UCSD-AML1 (cell line): ENCODE measurements around the gene WDFY4.

ENCODE experiments used
- DNase-seq: peaks from one replicate; lab custom pipeline; 2025; ENCODE audit not compliant: unreplicated experiment; lab: John Stamatoyannopoulos, UW

The WDFY4 gene

DNA sequence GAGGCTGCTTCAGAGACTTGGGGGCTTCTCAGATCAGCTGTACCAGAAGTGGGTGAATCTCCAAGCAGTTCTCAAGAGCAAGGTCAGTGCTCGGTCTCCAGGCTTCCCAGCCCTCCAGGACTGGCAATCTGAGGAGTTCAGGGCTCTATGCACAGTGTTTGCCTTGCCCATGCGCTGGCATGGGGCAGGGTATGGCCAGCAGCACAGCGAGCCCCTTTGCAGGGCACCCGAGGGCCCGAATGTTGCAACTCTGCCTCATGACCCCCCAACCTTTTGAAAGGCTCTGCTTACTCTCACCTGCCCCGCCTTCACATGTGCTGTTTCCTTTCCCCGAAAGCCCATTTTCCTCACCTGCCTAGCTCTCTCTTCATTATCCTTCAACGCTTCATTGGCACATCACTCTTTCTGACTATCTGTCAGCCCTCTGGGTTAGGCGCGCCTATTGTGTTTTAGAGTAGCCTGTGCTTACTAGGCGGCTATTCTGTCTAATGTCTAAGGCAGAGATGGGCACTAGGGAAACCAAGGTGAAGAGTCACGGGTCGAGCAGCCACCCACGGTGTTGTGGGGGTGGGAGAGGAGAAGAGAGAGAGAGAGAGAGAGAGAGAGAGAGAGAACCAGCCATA lies 83.6 kb downstream of the WDFY4 start:
- DNase-seq: no peak

DNA sequence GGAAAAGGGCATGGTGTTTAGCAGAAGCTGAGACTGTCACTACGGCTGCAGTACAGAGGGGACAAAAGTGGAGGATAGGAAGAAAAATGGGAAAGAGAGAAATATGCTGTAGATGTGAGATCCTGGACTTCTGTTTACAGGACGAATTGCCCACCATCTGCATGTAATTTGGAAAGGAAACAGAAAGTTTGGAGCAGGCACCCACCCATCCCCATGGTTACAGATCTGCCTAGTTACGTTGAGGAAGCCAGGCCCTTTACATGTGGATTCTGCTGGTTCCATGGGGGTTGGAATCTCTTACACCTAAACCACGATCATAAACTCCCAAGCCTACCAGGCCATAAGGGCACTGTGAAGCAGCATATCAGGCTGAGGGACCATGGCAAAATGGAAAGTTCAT lies 84.3 kb downstream of the WDFY4 start:
- no peak for DNase-seq

DNA sequence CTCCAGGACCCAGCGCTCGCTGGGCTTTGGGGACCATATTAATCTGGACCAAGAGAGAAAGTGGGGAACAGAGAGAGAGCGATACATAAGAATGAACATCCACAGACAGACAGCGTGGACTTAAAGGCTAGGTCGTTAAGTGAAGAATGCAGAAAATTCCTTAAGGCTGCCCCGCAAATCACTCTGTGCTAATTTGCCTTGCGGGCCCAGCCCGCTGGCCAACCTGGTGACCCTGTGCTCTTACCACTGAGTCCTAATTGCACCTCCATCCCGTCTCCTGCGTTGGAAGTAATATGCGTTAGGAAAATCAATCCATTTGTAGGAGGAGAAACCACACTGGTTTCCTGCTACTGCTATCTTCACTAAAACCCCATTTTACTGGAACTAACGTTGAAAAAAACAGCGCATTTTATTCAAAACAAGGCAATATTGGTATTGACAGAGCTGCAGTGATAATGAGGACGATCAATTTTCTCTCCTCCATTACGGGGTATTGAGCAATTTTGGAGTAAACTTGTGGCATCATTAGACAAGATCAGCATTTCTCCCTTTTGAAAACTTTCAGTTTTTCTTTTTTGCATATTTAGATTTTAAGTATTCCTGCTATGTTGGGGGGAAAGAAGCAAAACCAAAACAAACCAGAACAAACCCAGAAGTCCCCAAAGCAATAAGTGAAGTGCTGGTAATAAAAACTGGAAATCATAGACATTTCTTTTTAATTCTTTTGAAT lies 85.2 kb downstream of the WDFY4 start:
- DNase-seq: no peak

DNA sequence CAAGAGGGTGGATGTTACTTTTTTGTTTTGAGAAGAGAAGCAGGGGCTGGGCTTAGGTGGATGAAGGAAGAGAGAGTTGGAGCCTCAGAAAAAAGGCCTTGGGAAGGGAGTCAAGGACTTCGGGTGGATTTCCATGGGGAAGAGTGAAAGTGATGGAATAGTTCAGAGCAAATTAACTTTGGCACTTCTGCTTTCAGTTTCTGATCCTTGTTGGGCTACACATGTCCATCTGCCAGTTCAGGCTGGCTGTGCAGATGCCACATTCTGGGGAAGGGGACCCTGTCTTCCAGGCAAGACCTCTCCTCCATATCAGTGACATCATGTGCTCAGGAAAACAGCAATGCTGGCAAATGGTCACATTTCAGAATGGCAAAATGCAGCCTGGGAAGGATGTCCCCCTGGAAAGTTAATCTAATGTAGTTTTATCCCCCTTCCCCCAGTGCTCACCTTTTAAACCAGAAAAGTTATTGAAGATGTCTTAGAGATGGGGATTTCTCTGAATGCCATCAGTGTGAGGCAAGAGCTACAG lies 86.0 kb downstream of the WDFY4 start:
- DNase-seq: no peak

DNA sequence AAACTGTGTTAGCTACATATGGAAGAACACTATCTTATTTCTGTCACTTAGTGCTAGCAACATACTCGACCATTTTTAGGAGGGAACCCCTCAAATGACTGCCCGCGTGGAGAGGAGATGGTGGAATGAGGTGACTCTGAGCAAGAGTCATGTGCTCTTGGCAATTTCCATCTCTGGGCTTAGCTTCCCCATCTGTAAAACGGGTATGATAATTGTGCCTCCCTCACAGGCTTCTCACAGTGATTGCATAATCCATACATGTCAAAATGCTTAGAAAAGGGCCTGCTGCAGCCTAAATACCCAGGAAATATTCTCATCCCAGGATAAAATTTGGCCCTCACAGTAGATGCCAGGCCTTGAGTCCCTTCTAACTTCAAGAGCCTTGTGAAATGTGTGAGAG lies 86.6 kb downstream of the WDFY4 start:
- DNase-seq: no peak

DNA sequence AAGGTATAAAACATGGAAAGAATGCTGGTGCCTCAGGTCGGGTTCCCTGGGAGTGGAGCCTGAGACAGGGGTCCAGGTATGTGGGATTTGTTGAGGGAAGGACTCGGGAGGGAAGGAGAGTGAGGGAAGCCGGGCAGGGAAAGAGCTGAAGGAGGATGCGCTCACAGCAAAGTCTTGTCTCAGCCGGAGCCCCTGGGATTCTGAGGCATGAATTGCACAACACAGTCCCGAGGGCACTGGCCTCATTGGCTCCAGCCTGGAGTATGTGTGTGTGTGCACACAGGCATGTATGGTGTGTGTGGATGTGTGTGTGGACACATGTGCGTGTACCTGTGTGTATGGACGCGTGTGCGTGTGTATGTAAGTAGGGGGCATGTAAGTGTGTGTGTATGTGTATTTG lies 87.4 kb downstream of the WDFY4 start:
- DNase-seq: no peak

DNA sequence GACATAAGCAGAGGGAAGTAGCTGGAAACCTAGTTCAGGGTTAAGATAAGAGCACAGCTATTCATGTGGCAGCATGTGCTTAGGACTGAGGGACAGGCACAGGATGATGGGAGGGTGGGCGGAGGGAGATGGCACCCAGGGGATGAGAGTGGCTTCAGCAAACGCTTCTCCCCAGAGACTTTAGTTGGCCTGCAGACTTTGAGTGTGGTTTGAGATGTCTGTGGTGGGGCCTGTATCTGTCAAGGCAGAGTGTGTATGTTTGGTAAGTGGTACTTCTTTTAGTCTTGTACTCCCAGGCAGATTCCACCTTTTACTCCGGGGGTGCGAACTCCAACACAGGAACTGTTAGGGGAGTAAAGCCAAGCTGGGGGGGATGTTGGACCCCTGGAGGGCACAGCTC lies 88.9 kb downstream of the WDFY4 start:
- no peak for DNase-seq

DNA sequence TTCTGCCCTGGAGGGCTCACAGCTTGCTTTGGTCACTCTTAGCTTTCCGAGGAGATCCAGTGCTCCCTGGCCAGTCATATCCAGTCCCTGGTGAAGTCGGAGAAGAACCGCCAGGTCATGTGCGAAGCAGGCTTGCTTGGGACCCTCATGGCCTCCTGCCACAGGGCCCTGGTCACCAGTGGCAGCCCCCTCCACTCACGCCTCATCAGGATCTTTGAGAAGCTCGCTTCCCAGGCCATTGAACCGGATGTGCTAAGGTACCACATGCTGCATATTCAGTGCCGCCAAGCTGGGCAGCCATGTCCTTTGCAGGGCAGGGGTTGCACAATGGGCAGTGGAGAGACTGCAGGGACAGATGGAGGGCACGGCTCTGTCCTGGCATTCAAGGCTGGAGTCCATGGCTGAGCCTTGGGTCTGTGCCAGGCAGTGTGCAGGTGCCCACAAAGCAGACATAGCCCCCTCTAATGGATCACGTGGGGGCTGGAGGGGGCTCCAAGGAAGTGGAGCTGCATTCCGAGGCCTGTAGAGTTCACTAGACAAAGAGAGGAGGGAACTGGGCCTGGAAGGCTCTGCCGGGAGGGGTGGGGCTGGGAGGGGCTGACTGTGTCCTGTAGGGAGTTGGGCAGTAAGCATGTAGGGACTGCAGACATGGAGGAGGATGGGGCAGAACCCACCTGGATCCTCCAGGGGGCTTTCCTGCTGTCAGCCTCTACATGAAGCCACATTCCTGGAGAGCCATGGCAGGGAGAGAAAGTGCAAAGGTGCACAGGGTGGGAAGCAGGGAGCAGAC lies 89.9 kb downstream of the WDFY4 start:
- DNase-seq: no peak

DNA sequence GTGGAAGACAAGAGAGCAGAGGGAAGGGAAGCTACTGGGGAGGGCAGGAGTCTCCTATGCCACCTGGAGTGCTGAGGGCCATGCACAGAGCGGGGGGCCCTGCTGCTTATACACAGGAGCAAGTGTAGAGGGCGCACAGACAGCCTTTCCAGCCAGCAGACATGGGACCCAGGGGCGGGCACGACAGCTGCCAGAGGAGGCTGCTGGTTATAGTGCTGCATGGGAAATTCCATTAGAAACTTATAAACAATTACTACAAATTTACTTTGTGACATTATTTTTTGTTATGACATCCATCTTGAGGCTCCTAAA lies 90.5 kb downstream of the WDFY4 start:
- DNase-seq: no peak

DNA sequence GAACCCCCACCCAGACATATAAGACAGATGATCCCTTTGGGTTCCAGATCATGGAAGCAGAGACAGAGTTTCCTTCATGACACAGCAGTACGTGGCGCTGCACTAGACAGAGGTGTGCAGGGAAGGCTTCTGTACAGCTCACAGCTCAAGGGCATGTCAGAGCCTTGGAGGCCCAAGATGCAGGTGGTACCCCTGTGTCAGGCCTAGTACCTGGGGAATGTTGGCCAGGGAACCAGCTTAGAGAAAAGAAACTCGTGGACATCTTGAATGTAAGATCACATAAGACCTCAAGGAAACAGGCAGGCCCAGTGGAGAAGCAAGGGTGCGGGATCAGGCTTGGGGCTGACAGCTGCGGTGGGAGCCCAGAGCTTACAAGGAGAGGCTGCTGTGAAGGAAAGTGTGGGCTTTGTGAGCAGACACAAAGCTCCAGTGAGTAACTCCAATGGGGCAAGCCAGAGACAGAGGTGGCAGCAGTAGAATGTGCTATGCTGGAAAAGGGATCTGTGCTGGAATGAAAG lies 91.4 kb downstream of the WDFY4 start:
- DNase-seq: no peak

DNA sequence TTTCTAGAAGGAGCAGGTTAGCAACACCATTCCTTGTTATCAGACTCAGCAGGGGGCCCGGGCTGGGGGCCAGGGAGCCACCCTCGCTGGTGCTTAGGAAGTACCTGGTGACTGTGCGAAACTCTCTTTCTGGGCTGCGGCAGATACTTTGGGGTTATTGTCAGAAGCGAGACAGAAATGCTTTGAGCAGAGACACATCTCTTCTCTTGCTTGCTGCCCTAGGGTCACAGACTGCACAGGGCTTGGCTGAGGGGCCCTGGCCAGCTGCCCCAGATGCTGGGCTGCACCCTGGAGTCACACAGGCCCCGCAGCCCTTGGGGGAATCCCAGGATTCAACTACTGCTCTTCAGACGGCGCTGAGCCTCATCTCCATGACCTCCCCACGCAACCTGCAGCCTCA lies 91.9 kb downstream of the WDFY4 start:
- DNase-seq: no peak

DNA sequence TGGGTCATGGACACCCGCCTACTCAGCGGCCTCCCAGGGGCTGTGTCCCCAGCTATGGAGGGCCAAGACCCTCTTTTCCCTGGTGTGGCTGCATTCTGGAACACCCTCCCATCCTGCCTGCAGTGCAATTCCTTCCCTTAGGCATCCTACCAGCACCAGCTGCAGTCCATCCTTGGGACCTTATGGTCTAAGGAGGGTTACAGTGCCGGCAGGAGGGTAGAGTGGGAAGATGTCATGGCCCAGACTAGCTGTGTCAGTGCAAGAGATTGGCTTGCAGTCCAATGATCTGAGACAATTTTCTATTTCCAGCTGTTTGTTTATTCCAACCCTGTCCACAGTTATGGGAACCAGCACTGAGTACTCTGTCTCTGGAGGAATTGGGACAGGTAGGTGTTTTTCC lies 92.4 kb downstream of the WDFY4 start:
- no peak for DNase-seq

DNA sequence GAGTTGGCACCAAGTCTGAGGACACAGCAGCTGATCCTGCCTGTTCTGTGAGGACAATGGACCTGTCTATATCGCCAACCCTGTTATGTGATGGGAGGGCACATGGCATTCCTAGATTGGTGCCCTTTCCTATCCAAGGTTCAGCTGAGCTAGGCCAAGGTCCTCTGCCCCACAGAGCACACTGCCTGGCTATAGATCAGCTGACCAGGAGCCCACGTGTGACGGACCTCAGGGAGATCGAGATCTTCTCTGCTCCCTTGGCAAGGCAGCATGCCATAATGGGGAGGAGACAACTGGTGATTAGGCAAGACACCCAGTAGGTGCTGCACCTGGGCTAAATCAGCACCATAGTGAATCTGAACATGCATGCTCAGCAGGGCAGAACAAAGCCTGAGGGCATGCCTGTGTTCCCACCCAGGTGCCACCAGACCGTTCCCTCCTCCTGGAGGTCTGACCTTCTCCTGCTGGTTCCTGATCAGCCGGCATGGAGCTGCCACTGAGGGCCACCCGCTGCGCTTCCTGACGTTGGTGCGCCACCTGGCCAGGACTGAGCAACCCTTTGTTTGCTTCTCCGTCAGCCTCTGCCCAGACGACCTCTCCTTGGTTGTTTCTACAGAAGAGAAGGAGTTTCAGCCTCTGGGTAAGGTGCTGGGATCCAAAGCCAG lies 93.7 kb downstream of the WDFY4 start:
- no peak for DNase-seq

DNA sequence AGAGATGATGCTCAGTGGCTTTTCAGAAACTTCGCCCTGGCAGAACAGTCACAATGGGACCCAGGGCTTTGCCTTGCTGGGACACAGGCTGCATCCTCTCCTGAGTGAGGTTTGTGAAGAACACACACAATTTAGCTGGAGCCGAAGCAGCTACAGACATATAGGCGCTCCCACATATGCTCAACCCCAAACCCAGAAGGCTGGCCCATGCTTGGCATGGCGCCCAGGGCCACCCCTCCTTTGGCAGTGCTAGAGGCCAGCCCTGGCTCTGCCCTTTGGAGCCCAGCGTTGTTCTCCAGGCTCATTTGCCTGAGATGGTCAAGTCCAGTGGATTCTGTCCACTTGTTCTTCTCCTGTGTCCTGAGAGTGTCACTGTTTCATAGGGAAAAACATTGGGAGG lies 94.4 kb downstream of the WDFY4 start:
- DNase-seq: no peak

DNA sequence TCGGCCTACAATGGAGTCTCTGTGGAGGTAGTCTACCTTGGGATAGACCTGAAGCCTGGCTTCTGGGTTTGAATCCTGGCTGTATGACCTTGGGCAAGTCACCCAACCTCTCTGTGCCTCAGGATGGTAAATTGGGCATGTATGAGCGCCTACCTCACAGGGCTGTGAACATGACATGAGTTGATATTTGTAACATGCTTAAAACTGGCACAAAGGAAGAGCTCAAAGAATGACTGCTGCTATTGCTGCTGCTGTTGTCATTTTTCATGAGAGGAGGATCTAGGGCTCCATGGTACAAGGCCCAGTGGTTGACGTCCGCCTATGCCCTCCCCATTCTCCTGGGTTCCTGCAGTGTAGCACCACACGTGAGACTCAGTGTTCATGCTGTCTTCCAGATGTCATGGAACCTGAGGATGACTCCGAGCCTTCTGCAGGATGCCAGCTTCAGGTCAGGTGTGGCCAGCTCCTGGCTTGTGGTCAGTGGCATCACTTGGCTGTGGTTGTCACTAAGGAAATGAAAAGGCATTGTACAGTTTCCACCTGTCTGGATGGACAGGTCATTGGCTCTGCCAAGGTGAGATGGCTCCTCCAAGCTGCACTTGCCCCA lies 95.0 kb downstream of the WDFY4 start:
- no peak for DNase-seq

DNA sequence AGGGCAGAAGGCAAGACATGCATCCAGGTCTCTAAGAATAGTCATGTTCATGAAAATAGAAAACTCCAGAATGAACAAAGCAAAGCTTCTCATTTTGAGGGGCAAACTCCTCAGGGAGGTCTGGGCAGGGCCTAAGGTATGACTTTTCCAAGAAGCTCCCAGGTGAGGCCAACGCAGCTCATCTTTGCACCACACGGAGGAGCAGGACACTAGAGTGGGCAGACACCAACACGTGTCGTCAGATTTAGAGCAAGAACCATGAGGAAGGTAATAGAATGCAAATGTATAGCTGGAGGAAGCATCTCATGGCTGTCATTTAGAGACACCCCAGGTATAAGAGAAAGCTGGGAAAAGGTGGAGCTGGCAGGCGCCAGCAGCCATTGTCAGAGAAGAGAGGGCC lies 95.7 kb downstream of the WDFY4 start:
- DNase-seq: no peak

DNA sequence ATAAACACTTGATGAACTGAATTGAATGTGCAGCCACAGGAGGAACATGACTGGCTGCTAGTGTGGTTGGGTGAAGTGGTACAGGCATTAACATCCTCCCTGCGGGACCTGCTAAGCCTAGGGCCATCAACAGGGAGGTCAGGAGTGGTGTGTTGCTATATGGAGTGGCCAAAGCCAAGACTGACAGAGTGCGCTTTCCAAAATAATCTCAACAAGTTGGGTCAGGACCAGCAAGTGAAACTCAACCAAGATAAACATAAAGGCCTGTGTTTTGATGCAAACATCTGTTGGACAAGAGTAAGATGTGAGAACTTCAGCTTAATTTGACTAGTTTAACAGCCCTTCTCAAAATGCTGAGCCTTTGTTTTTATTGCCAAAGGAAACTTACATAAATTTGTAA lies 97.7 kb downstream of the WDFY4 start:
- no peak for DNase-seq

DNA sequence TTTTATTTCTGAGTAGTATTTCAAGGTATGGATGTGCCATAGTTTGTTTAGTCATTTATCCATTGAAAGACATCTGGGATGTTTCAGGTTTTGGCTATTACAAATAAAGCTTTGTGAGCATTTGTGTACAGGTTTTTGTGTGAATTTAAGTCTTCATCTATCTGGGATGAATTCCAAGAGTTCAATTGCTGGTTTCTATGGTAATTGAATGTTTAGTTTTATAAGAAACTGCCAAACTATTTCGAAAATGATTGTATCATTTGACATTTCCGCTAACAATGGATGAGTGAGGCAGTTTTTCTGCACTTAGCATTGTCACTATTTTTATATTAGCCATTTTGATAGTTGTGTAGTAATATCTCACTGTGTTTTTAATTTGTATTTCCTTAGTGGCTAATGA lies 99.4 kb downstream of the WDFY4 start:
- DNase-seq: no peak

DNA sequence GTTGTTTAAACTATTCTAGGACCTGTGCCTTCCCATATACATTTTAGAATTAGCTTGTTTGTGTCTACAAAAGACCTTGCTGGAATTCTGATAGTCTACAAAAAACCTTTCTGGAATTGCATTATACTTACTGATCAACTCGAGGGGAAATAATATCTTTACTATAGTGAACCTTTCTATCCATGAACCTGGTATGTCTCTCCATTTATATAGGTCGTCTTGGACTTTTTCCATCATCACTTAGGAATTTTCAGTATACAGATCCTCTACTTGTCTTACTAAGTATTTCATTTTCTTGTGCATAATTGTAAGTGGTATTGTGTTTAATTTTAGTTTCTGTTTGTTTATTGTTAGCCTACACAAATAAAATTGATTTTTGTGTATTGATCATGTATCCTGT lies 101.1 kb downstream of the WDFY4 start:
- no peak for DNase-seq

DNA sequence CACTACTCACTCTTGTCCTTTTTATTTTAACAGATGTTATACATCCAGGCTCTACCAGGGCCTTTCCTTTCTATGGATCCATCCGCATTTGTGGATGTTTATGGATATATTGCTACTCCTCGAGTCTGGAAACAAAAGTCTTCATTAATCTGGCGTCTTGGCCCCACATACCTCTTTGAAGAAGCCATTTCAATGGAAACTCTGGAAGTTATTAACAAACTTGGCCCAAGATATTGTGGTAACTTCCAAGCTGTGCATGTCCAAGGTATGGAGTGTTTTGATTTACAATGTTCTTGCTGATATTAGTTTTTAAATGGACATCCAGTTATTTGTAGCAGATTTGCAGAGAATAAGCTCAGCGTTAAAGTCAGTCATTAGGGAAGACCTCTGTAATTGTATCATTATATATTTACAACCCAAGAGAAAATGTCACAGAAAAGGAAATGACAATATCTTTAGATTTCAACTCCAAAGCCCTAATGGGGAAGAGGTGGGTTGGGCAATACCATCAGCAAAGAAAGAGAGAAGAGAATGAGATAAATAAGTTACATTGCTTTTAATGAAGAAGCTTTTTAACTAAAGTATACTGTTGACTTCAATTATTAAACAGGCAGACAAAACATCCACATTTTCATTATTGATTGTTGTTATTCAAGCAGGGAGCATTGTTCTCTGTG lies 102.1 kb downstream of the WDFY4 start:
- DNase-seq: no peak

DNA sequence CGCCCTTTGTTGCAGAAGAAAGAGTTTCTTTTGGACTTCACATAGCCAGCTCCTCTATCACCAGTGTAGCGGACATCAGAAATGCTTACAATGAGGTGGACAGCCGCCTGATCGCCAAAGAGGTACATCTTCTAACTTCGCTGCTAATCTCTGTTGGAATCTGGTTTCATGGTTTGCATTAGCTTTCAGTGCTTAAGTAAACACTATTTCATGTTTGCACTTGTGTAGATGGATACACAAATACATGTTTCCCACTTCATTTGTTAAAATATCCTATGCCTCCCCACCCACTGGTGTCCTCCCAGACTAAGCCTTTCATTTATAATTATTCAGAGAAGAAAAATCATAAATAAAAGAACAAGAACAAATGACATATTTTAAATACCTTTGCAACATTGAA lies 103.9 kb downstream of the WDFY4 start:
- DNase-seq: no peak
